NCI-H2107 treated with DMSO at 0.1 percent for 48 hours (cell line): ENCODE results near the gene PNPLA1.

Experiments used
- DNase-seq: peaks from one replicate; lab custom pipeline; 2025; ENCODE audit not compliant: unreplicated experiment; lab: John Stamatoyannopoulos, UW

PNPLA1 gene

GRCh38 chr6:36314221-36315014, 44.6 kb downstream of the PNPLA1 start:
- DNase-seq, result no peak

GRCh38 chr6:36315921-36316320, 46.1 kb downstream of the PNPLA1 start:
- no peak for DNase-seq

- no peak for DNase-seq
Measured at GRCh38 chr6:36317623-36318022, 47.8 kb downstream of the PNPLA1 start.

GRCh38 chr6:36318690-36319435, 49.0 kb downstream of the PNPLA1 start:
- no peak for DNase-seq

- DNase-seq, result peak; percentile 13
Measured at GRCh38 chr6:36319436-36319762, 49.5 kb downstream of the PNPLA1 start.

- DNase-seq, result no peak
Measured at GRCh38 chr6:36319821-36320220, 50.0 kb downstream of the PNPLA1 start.

GRCh38 chr6:36320475-36320874, 50.6 kb downstream of the PNPLA1 start:
- no peak for DNase-seq

GRCh38 chr6:36322591-36322990, 52.7 kb downstream of the PNPLA1 start:
- DNase-seq, result no peak

- no peak for DNase-seq
Measured at GRCh38 chr6:36323062-36323461, 53.2 kb downstream of the PNPLA1 start.

- no peak for DNase-seq
Measured at GRCh38 chr6:36324191-36324590, 54.3 kb downstream of the PNPLA1 start.

- no peak for DNase-seq
Measured at GRCh38 chr6:36324715-36325114, 54.9 kb downstream of the PNPLA1 start.

GRCh38 chr6:36326356-36326995, 56.6 kb downstream of the PNPLA1 start:
- no peak for DNase-seq

GRCh38 chr6:36327226-36327918, 57.5 kb downstream of the PNPLA1 start:
- DNase-seq, result no peak

GRCh38 chr6:36327919-36328236, 58.0 kb downstream of the PNPLA1 start:
- no peak for DNase-seq

- no peak for DNase-seq
Measured at GRCh38 chr6:36328600-36328999, 58.7 kb downstream of the PNPLA1 start.

GRCh38 chr6:36329798-36330291, 60.0 kb downstream of the PNPLA1 start:
- DNase-seq, result no peak

GRCh38 chr6:36330366-36330765, 60.5 kb downstream of the PNPLA1 start:
- DNase-seq, result no peak

- DNase-seq, result no peak
Measured at GRCh38 chr6:36331381-36331780, 61.5 kb downstream of the PNPLA1 start.

GRCh38 chr6:36333171-36333895, 63.5 kb downstream of the PNPLA1 start:
- DNase-seq, result no peak

GRCh38 chr6:36333931-36334725, 64.3 kb downstream of the PNPLA1 start:
- DNase-seq, result no peak
